Measurements from ENCODE around the gene ITGA7.

Gene ITGA7

GRCh38 chr12:55636853-55637252, 70.9 kb downstream of the ITGA7 start, which contains the start of gene OR10P1:
Gene OR10P1, plus strand, starts transcription at chr12:55636892. Its CDS starts 0 bp downstream, at chr12:55636892.
- DNase-seq = no peak

GRCh38 chr12:55636116-55636655, 71.5 kb downstream of the ITGA7 start:
- no peak for DNase-seq
